ENCODE data around the gene ASTN2. TPM values are rescaled to one million over a fixed set of nuclear protein-coding genes. Genes with fewer than 3 reads are reported as not detected.

Gene ASTN2
- total RNA-seq, 1 donor from 2014 or later, result 2.5 TPM

GRCh38 chr9:116483622-116484491 lies 931.0 kb downstream of the ASTN2 start:
- intact Hi-C loops (cut with DNase I), result no loop called here
- no peak for DNase-seq (ENCODE audit: low spot score)

DNA sequence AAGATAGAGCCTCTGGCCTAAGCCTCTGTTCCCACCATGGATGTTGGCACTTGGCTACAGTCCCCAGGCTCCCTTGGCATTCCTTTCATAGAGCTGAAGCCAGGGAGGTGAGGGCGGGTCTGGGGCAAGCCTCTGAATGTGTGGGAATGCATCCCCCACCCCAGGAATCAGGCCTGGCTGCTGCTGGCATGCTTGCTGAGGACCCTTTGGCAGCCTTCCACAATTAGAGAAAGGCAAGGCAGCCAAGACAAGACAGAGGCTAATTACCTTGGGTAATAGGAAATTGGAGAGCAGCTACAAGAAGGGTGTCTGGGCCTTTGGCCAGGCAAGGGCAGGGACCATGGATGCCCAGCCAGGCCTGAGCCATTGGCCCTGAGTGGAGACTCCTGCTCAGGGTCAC lies 932.1 kb downstream of the ASTN2 start:
- DNase-seq (ENCODE audit: low spot score), result no peak
- intact Hi-C loops (cut with DNase I), result no loop called here

DNA sequence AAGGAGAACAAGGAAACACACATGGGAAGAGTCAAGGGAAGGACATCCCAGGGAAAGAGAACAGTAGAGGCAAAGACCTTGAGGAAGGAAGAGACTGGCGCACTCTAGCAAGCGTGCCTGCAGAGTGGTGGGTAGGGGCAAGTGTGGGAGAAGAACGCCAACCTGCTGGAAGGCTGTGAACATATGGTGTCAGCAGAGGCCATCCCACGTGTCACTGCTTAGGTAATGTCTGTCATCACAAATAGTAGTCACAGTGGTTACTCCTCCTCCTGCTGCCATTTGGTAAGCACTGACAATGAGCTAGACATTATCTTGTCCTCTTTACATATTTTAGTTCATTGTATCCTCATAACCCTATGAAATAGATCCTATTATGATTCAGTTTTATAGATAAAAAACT lies 934.2 kb downstream of the ASTN2 start:
- DNase-seq (ENCODE audit: low spot score), result no peak
- intact Hi-C loops (cut with DNase I), result no loop called here

DNA sequence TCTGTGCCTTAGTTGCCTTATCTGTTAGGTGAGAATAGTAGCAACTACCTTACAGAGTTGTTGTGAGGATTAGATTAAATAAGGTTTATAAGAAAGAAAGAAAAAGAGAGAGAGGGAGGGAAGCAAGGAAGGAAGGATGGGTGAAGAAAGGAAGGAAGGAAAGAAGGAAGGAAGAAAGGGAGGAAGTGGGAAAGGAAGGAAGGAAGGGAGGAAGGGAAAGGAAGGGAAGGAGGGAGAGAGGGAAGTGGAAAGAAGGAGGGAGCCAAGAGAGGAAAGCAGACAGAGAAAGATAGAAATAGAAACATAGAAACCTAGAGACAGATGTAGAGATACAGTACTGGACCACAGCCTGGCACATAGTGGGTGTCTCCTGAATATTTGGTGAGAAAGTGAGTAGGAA lies 934.9 kb downstream of the ASTN2 start:
- intact Hi-C loops (cut with DNase I), result no loop called here
- DNase-seq (ENCODE audit: low spot score), result no peak

- intact Hi-C loops (cut with DNase I), result no loop called here
- no peak for DNase-seq (ENCODE audit: low spot score)
Measured at GRCh38 chr9:116479056-116479544, 935.8 kb downstream of the ASTN2 start.

- intact Hi-C loops (cut with DNase I), result no loop called here
- DNase-seq (ENCODE audit: low spot score), result no peak
Measured at GRCh38 chr9:116477584-116478141, 937.2 kb downstream of the ASTN2 start.

DNA sequence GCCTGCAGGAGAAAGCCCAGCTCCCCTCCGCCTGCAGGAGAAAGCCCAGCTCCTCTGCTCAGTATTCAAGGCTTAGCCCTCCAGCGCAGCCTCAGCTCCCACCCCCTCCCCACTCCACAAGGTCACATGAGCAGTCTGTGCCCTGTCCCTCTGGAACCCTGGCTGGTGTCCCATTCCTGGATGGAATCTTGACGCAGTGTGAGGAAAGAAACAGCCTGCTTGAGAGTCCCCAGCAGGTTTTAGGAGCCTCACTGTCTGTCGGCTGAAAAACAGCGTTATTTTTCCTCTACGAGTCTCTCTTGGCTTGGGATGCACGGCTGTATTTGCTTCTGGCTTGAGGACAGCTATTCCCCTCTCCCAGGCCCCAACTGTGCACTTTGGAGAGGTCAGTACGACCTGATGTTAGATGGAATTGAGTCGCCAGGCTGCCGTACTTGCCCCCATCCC lies 937.9 kb downstream of the ASTN2 start:
- no peak for DNase-seq (ENCODE audit: low spot score)
- intact Hi-C loops (cut with DNase I), result no loop called here

DNA sequence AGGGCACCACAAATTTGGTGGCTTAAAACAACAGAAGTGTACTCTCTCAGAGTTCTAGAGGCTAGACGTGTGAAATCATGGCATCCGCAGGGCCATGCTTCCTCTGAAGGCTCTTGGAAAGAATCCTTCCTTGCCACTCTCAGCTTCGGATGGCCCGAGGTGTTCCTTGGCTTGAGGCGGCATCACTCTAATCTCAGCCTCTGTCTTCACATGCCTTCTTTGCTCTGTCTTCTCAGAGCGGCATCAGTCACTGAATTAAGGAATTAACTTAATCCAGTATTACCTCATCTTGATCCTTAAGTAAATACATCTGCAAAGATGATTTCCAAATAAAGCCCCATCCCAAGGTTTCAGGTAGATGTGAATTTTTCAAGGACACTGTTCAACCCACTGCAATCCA lies 938.9 kb downstream of the ASTN2 start:
- DNase-seq (ENCODE audit: low spot score), result no peak
- intact Hi-C loops (cut with DNase I), result no loop called here

DNA sequence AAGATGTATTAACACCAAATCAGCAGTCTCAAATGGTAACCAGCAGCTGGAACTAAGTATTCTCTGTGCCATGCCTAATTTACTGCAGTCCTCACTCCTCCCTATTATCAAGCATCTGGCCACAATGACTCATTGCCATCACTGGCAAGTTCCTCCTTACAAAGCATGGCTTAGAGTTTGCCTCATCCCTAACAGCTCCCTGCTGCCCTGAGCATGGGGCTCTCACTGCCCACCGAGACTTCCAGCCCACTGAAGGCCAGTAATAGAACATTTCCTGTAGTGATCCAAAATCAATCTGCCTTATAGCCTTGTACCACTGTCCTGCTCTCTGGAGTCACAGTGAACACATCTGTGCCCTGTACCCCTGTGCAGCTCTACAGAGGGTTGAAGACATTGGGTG lies 939.7 kb downstream of the ASTN2 start:
- intact Hi-C loops (cut with DNase I), result no loop called here
- DNase-seq (ENCODE audit: low spot score), result no peak

- intact Hi-C loops (cut with DNase I), result no loop called here
- DNase-seq (ENCODE audit: low spot score), result no peak
Measured at GRCh38 chr9:116471944-116472506, 942.8 kb downstream of the ASTN2 start.

DNA sequence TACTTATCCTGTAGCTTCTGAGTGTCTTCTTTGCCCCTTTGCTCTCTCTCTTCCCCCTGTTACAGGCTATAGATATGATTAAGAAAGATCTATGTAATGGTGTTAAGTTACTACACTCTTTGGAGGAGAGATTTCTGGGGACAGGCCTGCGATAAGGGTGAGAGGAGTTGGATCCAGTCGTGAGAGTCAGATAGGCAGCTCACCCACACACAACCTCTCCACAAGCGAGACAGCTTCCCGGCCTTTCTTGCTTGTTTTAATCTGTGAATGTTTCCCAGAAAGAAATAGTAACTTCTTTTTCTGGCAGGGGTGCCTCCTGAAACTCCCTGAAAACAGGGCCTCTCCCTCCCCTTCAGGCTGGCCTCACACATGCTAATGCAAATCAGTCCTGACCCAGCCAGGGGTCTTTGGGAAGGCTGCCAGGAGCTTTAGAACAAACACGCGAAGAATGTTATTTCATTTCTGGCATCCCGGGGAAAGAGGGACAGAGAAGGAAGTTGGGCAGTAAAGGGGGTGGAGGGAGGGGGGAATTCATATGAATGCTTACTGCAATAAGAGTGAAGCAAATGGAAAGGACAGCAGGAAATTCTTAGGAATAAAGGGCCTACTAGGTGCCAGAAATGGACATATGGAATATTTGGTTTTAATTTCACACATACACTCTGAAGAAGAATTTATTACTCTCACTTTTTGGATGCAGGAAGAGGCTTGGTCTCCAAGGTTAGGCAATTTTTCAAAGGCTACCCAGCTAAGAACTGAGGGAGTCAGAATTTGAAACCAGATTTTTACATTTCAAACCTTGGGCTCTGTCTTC lies 943.6 kb downstream of the ASTN2 start:
- intact Hi-C loops (cut with DNase I), result no loop called here
- no peak for DNase-seq (ENCODE audit: low spot score)

GRCh38 chr9:116468793-116469527 lies 945.9 kb downstream of the ASTN2 start:
- no peak for DNase-seq (ENCODE audit: low spot score)
- intact Hi-C loops (cut with DNase I), result no loop called here

GRCh38 chr9:116468369-116468768 lies 946.5 kb downstream of the ASTN2 start:
- intact Hi-C loops (cut with DNase I), result no loop called here
- no peak for DNase-seq (ENCODE audit: low spot score)

DNA sequence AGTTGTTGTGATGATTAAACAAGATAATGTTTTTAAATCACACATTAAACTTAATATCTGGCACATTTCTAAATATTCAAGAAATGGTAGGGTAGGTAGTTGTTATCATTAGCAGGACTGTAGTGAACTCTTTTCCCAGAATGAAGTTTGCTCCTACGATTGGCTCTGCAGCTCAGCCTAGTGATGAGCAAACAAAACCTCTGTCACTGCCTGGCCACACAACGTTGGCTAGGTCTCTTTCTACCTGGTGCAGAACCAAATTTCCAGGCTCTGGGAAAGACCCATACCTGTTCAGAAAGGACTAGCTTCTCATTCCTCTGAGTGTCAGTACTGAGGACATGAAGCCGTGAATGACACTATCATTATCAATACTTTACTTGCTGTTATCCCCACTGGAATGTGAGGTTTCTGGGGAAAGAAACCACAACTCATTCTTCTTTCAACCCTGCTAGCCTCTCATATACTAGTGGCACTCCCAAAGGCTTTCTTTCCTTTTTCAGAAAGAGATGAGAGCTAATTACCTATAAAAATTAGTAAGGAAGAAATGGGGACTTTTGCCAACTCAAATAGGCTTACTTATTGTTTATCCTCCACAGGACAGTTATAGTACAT lies 947.0 kb downstream of the ASTN2 start:
- DNase-seq (ENCODE audit: low spot score), result no peak
- intact Hi-C loops (cut with DNase I), result no loop called here

DNA sequence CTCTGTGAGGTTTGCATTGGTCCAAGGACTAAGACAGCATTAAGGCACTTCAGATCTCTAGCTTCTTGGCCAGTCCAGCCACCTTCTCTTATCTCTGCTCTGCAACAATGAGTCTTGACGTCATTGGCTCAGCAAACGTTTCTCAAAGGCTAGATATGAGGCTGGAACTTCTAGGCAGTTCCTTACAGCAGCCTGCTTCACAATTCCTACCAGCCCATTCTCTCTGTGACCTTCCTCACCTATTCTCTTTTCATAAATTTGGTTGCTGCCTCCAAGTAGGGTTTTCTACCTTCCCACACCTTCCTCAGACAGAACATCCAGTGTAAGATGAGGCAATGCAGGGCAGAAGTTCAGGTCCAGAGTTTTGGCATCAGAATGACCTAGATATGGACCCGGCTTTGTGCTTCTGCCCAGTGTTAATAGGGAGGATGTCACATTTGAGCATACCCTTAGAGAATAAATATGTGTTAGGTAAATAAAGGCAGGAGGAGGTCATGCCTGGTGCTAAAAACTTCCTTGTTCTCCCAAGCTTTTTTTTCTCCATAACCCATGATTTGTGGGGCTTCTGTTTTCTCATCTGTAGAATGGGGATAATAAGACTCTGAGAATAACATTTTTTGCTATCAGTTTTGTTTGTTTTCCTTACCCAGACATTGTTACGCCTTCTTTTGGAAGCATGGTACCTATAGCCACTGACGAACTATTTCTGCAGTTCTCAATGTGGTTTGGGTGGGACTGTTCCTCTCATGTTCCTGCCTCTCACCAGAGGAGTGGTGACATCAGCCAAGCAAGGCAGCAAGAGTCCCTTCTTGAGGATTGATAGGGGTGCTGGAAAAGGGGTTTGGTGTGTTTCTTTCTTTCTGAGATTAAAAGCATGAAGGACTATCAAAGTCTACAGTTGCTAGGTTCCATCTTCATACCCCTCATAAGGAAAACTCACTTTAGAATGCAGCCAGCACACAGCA lies 948.3 kb downstream of the ASTN2 start:
- intact Hi-C loops (cut with DNase I), result no loop called here
- no peak for DNase-seq (ENCODE audit: low spot score)

- intact Hi-C loops (cut with DNase I), result no loop called here
- DNase-seq (ENCODE audit: low spot score), result no peak
Measured at GRCh38 chr9:116465576-116466270, 949.1 kb downstream of the ASTN2 start.

DNA sequence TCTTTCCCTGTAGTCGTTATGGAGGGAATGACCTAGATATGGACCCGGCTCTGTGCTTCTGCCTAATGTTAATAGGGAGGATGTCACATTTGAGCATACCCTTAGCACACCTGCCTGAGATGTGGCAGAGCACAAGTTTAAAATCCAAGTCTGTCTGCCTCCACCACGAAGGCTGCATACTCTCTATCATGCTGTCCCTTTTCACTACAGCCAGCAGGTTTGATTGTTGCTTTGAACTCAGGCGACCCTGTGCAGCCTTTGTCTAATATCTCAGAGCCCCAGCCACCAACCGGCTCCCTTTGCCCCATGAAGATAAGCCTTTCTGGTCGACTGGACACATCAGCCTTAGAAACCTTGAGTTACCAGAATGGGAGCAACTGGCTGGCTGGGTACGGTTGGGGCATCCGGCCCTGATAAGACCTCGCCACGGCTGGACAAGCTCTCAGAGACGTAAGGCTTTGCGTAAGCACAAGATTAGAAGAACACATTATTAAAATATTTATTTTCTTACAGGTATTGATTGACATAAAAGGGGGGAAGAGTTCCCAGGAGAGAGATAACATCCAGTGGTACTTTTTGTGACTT lies 949.8 kb downstream of the ASTN2 start:
- intact Hi-C loops (cut with DNase I), result no loop called here

More for the DNA sequence above, 949.8 kb downstream of the ASTN2 start:
- no peak for DNase-seq (ENCODE audit: low spot score)

All from cardiac septum (tissue), 1 donor.